OCI-LY1 (cell line): ENCODE results near the gene SSH3.

Experiments
- H2AFZ ChIP-seq: fragments of 200-600 bp; sonication (generic), shearing (Covaris generic); 2 replicates; pipeline ENCODE4 v1.6.0; 2014; ENCODE audit warnings: antibody characterized with exemption, mild to moderate bottlenecking, low read length
- H3F3A ChIP-seq: fragments of 200-600 bp; sonication (generic), shearing (Covaris generic); 2 replicates; pipeline ENCODE4 v1.6.0; 2014; ENCODE audit warnings: mild to moderate bottlenecking, antibody characterized with exemption, low read length, moderate library complexity; ENCODE audit not compliant: insufficient read depth
- H3K27ac ChIP-seq: fragments of 200-600 bp; sonication (generic); 2 replicates; pipeline ENCODE4 v1.5.1; 2014; ENCODE audit warnings: low read length, mixed run types, mild to moderate bottlenecking, low read depth; ENCODE audit not compliant: poor library complexity, severe bottlenecking
- H3K27me3 ChIP-seq: fragments of 200-600 bp; sonication (generic); 2 replicates; pipeline ENCODE4 v1.6.0; 2014; ENCODE audit warnings: antibody characterized with exemption, mild to moderate bottlenecking, low read length, moderate library complexity; ENCODE audit not compliant: insufficient read depth
- H3K36me3 ChIP-seq: fragments of 200-600 bp; sonication (generic); 2 replicates; pipeline ENCODE4 v1.6.1; 2014; ENCODE audit warnings: mild to moderate bottlenecking, antibody characterized with exemption, low read length, moderate library complexity, mixed read lengths; ENCODE audit not compliant: insufficient read depth
- H3K4me1 ChIP-seq: fragments of 200-600 bp; sonication (generic); 2 replicates; pipeline ENCODE4 v1.5.1; 2014; ENCODE audit warnings: mild to moderate bottlenecking, low read length, moderate library complexity; ENCODE audit not compliant: insufficient read depth, severe bottlenecking
- H3K4me2 ChIP-seq: fragments of 200-600 bp; sonication (generic), shearing (Covaris generic); 2 replicates; pipeline ENCODE4 v1.6.1; 2014; ENCODE audit warnings: low read length
- H3K4me3 ChIP-seq: fragments of 200-600 bp; sonication (generic); 2 replicates; pipeline ENCODE4 v1.5.1; 2014; ENCODE audit warnings: low read length, low read depth, mild to moderate bottlenecking, mixed read lengths; ENCODE audit not compliant: poor library complexity, severe bottlenecking
- H3K79me2 ChIP-seq: fragments of 200-600 bp; shearing (Covaris generic); 2 replicates; pipeline ENCODE4 v1.6.1; 2016; ENCODE audit warnings: mixed run types, low read length, mixed read lengths; ENCODE audit not compliant: insufficient read depth
- H3K9ac ChIP-seq: fragments of 200-600 bp; sonication (generic), shearing (Covaris generic); 2 replicates; pipeline ENCODE4 v1.6.1; 2014; ENCODE audit warnings: mild to moderate bottlenecking, low read length, mixed read lengths
- H3K9me2 ChIP-seq: fragments of 200-600 bp; sonication (generic), shearing (Covaris generic); 2 replicates; pipeline ENCODE4 v1.6.1; 2014; ENCODE audit warnings: low read depth, mild to moderate bottlenecking, low read length, mixed read lengths
- H3K9me3 ChIP-seq: fragments of 200-600 bp; shearing (Covaris generic); 2 replicates; pipeline ENCODE4 v1.6.1; 2014; ENCODE audit warnings: low read length, mixed read lengths
- H4K20me1 ChIP-seq: fragments of 200-600 bp; sonication (generic), shearing (Covaris generic); 2 replicates; pipeline ENCODE4 v1.6.0; 2016; ENCODE audit warnings: mild to moderate bottlenecking, low read length; ENCODE audit not compliant: insufficient read depth
- EZH2 ChIP-seq: fragments of 200-600 bp; sonication (generic), shearing (Covaris generic); IDR thresholded peaks from 2 replicates; pipeline ENCODE4 v1.8.0; 2017; ENCODE audit warnings: borderline replicate concordance, mixed run types, mild to moderate bottlenecking, antibody characterized with exemption, low read length, moderate library complexity, mixed read lengths
- TF ChIP-seq, protein P1 (sequence below): fragments of 200-600 bp; sonication (generic), shearing (Covaris generic); IDR thresholded peaks from 2 replicates; pipeline ENCODE4 v1.5.1; 2017; ENCODE audit warnings: mild to moderate bottlenecking, antibody characterized with exemption, low read length, moderate library complexity, mixed read lengths

The SSH3 gene

DNA sequence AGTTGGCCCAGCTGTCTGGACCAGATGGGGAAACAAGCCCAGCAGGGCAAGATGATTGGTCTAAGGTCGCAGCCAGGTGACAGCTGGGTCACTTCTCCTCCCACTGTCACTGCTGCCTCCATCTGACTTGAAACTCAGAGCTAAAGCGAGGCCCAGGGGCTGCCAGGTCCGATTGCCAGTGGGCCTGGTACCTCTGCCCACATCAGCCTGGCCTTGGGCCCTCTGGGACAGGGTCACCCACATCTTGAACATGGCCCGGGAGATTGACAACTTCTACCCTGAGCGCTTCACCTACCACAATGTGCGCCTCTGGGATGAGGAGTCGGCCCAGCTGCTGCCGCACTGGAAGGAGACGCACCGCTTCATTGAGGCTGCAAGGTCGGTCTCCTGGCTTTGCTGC lies 5.8 kb downstream of the SSH3 start:
- Histone ChIP-seq H3K4me1 (peaks cover 7% of the 10 kb centered on the region), H3K27ac (no peak overlapping the region), H4K20me1 (no peaks in the 10 kb centered on the region), H3K9me3 (no peaks in the 10 kb centered on the region), H3K27me3 (no peaks in the 10 kb centered on the region), H3K36me3 (no peaks in the 10 kb centered on the region), H2AFZ (no peak overlapping the region), H3K4me2 (no peak overlapping the region), H3K79me2 (no peaks in the 10 kb centered on the region), H3K4me3 (no peak overlapping the region), H3K9ac (no peak overlapping the region), H3F3A (no peaks in the 10 kb centered on the region), H3K9me2 (no peaks in the 10 kb centered on the region)
- TF ChIP-seq, protein P1, sequence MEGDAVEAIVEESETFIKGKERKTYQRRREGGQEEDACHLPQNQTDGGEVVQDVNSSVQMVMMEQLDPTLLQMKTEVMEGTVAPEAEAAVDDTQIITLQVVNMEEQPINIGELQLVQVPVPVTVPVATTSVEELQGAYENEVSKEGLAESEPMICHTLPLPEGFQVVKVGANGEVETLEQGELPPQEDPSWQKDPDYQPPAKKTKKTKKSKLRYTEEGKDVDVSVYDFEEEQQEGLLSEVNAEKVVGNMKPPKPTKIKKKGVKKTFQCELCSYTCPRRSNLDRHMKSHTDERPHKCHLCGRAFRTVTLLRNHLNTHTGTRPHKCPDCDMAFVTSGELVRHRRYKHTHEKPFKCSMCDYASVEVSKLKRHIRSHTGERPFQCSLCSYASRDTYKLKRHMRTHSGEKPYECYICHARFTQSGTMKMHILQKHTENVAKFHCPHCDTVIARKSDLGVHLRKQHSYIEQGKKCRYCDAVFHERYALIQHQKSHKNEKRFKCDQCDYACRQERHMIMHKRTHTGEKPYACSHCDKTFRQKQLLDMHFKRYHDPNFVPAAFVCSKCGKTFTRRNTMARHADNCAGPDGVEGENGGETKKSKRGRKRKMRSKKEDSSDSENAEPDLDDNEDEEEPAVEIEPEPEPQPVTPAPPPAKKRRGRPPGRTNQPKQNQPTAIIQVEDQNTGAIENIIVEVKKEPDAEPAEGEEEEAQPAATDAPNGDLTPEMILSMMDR, result no peak
- no peak for TF ChIP-seq EZH2

DNA sequence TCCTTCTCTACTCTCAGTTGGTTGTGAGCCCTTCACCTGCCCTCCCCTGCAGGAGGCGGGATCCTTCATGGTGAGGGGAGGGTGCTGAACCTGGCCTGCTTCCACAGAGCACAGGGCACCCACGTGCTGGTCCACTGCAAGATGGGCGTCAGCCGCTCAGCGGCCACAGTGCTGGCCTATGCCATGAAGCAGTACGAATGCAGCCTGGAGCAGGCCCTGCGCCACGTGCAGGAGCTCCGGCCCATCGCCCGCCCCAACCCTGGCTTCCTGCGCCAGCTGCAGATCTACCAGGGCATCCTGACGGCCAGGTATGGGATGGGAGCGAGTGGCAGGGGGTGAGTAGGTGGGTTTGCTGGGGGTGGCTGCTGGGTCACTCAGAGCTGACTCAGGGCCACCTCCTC lies 6.3 kb downstream of the SSH3 start:
- H3F3A ChIP-seq, result no peaks in the 10 kb centered on the region
- H3K4me3 ChIP-seq, result no peak overlapping the region
- no peaks in the 10 kb centered on the region for H3K36me3 ChIP-seq
- no peak for TF ChIP-seq EZH2
- TF ChIP-seq, protein P1, result no peak
- H3K4me2 ChIP-seq, result no peak overlapping the region
- H3K4me1 ChIP-seq, result peaks cover 7% of the 10 kb centered on the region
- no peaks in the 10 kb centered on the region for H4K20me1 ChIP-seq
- H3K9ac ChIP-seq, result no peak overlapping the region
- no peaks in the 10 kb centered on the region for H3K27me3 ChIP-seq
- H3K9me2 ChIP-seq, result no peaks in the 10 kb centered on the region
- no peaks in the 10 kb centered on the region for H3K9me3 ChIP-seq
- no peak overlapping the region for H3K27ac ChIP-seq
- H2AFZ ChIP-seq, result no peak overlapping the region
- no peaks in the 10 kb centered on the region for H3K79me2 ChIP-seq

DNA sequence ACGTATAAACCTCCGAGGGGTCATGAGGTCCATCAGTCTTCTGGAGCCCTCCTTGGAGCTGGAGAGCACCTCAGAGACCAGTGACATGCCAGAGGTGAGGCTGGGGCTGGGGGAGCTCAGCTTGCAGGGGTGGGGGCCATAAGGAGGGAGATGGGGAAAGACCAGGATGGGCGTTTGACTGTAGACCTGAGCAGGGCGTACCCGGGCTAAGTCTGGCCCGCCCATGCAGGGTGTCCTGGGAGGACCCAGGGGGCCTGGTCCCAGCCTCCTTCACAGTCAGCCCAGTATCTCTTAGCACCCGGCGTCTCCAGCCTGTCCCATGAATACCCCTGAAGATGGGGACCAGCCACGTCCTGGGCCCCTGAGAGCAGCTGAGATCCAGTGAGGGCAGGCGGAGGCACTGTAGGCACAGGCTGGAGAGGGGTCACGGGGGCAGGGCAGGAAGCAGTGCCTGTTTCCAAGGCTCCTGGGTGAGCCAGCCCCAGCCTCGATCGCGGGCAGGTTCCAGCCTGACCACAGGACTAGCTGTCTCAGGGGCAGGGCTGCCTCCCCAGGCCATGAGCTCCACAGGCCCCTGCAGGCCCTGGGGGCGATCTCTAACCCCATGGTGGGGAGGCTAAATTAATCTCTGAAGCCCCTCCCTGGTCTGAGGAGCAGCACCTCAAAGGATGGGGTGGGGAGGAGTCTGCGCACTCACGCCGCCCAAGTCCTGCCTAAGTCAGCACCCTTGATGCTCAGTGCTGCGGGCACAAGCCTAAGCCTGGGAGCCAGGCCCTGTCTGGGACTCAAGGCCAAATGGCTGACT lies 7.1 kb downstream of the SSH3 start:
- no peaks in the 10 kb centered on the region for H3F3A ChIP-seq
- no peaks in the 10 kb centered on the region for H3K36me3 ChIP-seq
- no peaks in the 10 kb centered on the region for H3K27me3 ChIP-seq
- H2AFZ ChIP-seq, result no peak overlapping the region
- H3K79me2 ChIP-seq, result no peaks in the 10 kb centered on the region
- H3K4me1 ChIP-seq, result peaks cover 7% of the 10 kb centered on the region
- H3K27ac ChIP-seq, result no peak overlapping the region
- H3K9ac ChIP-seq, result no peak overlapping the region
- H3K4me3 ChIP-seq, result no peak overlapping the region
- no peak overlapping the region for H3K4me2 ChIP-seq
- TF ChIP-seq, protein P1, result no peak
- TF ChIP-seq EZH2, result no peak
- H3K9me2 ChIP-seq, result no peaks in the 10 kb centered on the region
- H4K20me1 ChIP-seq, result no peaks in the 10 kb centered on the region
- H3K9me3 ChIP-seq, result no peaks in the 10 kb centered on the region
